Uterus (tissue), 2 donors: ENCODE data around the gene RPS19BP1.

ENCODE experiments used
- POLR2A ChIP-seq, 2 donors: fragments of 450-650 bp; IDR thresholded peaks; one replicate each; pipeline ENCODE4 v1.6.1; 2016; ENCODE audit warnings: antibody characterized with exemption in 2 of 2, mild to moderate bottlenecking in 1 of 2, moderate library complexity in 1 of 2
- TF ChIP-seq, protein P1 (sequence below), 4 experiments: fragments of 200-600 bp in 2 of 4; fragments of 450-650 bp in 2 of 4; sonication (generic) in 2 of 4; IDR thresholded peaks; one replicate each; pipeline ENCODE4 v1.5.1; 2016 to 2019; ENCODE audit warnings: antibody characterized with exemption in 4 of 4, mild to moderate bottlenecking in 2 of 4, moderate library complexity in 1 of 4

DNA sequence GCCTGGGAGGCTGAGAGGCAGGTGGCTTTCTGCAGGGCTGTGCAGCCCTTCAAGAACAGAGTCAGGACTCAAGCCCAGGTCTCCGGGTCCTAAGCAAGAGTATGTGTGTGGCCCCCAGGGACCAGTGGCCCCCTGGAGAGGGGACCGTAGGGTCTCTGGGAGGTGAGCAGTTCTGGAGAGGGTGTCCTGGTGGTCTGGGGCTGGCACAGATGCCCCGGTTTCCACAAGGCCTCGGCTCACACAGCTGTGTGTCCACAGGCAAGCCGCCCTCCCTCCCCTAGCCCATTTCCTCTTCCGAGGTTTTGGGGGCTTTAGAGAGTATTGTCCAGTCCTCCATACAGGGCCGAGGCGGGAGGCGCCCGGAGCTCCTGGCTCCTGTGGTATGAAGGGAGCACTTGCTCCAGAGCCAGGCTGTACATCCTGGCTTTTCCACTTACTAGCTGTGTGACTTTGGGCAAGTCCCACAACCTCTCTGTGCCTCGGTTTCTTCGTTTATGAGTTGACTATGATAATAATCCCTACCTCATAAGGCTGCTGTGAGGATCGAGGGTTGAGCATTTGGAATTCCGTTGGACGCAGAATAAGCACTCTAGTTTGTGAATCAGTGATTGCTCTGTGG lies 3.4 kb upstream of the RPS19BP1 start:
- TF ChIP-seq, protein P1, sequence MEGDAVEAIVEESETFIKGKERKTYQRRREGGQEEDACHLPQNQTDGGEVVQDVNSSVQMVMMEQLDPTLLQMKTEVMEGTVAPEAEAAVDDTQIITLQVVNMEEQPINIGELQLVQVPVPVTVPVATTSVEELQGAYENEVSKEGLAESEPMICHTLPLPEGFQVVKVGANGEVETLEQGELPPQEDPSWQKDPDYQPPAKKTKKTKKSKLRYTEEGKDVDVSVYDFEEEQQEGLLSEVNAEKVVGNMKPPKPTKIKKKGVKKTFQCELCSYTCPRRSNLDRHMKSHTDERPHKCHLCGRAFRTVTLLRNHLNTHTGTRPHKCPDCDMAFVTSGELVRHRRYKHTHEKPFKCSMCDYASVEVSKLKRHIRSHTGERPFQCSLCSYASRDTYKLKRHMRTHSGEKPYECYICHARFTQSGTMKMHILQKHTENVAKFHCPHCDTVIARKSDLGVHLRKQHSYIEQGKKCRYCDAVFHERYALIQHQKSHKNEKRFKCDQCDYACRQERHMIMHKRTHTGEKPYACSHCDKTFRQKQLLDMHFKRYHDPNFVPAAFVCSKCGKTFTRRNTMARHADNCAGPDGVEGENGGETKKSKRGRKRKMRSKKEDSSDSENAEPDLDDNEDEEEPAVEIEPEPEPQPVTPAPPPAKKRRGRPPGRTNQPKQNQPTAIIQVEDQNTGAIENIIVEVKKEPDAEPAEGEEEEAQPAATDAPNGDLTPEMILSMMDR (IDR thresholded peaks at IDR 0.05) = no peak
- TF ChIP-seq POLR2A (IDR thresholded peaks at IDR 0.05) = no peak
